A549 (cell line): ENCODE results near the gene SLC1A2.

Experiments used
- EHMT2 ChIP-seq: fragments of 200-600 bp; sonication (generic); IDR thresholded peaks from 2 replicates; pipeline ENCODE4 v1.6.1; 2016; ENCODE audit warnings: antibody characterized with exemption, low read depth, mild to moderate bottlenecking, moderate library complexity
- EP300 ChIP-seq, 2 experiments: fragments of >200 bp; sonication (Bioruptor Twin); formaldehyde crosslinking; IDR thresholded peaks; 2 replicates in 1 of 2; 3 replicates in 1 of 2; pipeline ENCODE4 v1.6.1; 2016 to 2017
- FOSB ChIP-seq: fragments of 250-450 bp; sonication (Bioruptor Pico); IDR thresholded peaks from 2 replicates; pipeline ENCODE4 v1.5.0; 2020; ENCODE audit warnings: mild to moderate bottlenecking, moderate library complexity
- HDAC2 ChIP-seq: fragments of 200-600 bp; sonication (generic); IDR thresholded peaks from 2 replicates; pipeline ENCODE4 v1.6.1; 2016
- POLR2A ChIP-seq: IDR thresholded peaks from 2 replicates; pipeline ENCODE4 v1.6.1; 2012; ENCODE audit warnings: mild to moderate bottlenecking, low read length
- RAD21 ChIP-seq, 2 experiments: fragments of >200 bp in 1 of 2; sonication (Bioruptor Twin) in 1 of 2; formaldehyde crosslinking in 1 of 2; IDR thresholded peaks in 1 of 2; conservative IDR thresholded peaks in 1 of 2; 2 replicates in 1 of 2; 3 replicates in 1 of 2; pipeline ENCODE4 v1.6.1; 2012 to 2018; ENCODE audit warnings: inconsistent platforms in 1 of 2
- RFX5 ChIP-seq: fragments of 450-650 bp; IDR thresholded peaks from 2 replicates; pipeline ENCODE4 v1.7.1; 2014; ENCODE audit warnings: antibody characterized with exemption, mild to moderate bottlenecking, moderate library complexity
- ZNF302 ChIP-seq: fragments of 250-450 bp; sonication (Bioruptor Pico); IDR thresholded peaks from 2 replicates; pipeline ENCODE4 v1.9.0; 2021; ENCODE audit warnings: inconsistent platforms, mild to moderate bottlenecking, moderate library complexity
- TF ChIP-seq, protein P1 (sequence below): fragments of >200 bp; sonication (Bioruptor Twin); formaldehyde crosslinking; IDR thresholded peaks from 3 replicates; pipeline ENCODE4 v1.5.1; 2016
- TF ChIP-seq, protein P2 (sequence below): fragments of 450-650 bp; IDR thresholded peaks from 2 replicates; pipeline ENCODE4 v1.6.1; 2014; ENCODE audit warnings: antibody characterized with exemption
- TF ChIP-seq, protein P3 (sequence below): fragments of 200-600 bp; sonication (generic); IDR thresholded peaks from 2 replicates; pipeline ENCODE4 v1.6.1; 2016; ENCODE audit warnings: antibody characterized with exemption, mild to moderate bottlenecking, moderate library complexity
- TF ChIP-seq, protein P4 (sequence below): IDR thresholded peaks from 2 replicates; pipeline ENCODE4 v1.6.1; 2012

DNA sequence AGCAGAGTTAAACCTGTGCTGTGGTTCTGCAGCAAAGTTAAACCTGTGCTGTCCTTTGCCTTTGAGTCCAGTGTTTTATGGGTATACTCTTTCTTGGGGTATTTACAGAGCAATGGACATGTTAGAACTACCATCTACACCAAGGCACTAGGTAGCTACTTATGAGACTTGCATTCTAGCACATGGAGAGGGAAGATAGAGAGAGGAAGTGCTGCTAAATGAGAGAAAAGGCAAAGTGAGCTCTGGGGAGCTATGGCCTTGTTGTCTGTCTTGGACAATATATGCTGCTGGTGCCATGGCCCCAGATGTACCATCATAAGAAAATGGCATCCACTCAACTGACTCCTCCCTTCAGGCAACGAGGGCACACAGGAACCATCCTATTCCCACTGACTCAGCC, 91.5 kb downstream of the SLC1A2 start:
- TF ChIP-seq, protein P1, sequence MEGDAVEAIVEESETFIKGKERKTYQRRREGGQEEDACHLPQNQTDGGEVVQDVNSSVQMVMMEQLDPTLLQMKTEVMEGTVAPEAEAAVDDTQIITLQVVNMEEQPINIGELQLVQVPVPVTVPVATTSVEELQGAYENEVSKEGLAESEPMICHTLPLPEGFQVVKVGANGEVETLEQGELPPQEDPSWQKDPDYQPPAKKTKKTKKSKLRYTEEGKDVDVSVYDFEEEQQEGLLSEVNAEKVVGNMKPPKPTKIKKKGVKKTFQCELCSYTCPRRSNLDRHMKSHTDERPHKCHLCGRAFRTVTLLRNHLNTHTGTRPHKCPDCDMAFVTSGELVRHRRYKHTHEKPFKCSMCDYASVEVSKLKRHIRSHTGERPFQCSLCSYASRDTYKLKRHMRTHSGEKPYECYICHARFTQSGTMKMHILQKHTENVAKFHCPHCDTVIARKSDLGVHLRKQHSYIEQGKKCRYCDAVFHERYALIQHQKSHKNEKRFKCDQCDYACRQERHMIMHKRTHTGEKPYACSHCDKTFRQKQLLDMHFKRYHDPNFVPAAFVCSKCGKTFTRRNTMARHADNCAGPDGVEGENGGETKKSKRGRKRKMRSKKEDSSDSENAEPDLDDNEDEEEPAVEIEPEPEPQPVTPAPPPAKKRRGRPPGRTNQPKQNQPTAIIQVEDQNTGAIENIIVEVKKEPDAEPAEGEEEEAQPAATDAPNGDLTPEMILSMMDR = no peak
- TF ChIP-seq, protein P2, sequence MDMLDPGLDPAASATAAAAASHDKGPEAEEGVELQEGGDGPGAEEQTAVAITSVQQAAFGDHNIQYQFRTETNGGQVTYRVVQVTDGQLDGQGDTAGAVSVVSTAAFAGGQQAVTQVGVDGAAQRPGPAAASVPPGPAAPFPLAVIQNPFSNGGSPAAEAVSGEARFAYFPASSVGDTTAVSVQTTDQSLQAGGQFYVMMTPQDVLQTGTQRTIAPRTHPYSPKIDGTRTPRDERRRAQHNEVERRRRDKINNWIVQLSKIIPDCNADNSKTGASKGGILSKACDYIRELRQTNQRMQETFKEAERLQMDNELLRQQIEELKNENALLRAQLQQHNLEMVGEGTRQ = no peak
- TF ChIP-seq, protein P3, sequence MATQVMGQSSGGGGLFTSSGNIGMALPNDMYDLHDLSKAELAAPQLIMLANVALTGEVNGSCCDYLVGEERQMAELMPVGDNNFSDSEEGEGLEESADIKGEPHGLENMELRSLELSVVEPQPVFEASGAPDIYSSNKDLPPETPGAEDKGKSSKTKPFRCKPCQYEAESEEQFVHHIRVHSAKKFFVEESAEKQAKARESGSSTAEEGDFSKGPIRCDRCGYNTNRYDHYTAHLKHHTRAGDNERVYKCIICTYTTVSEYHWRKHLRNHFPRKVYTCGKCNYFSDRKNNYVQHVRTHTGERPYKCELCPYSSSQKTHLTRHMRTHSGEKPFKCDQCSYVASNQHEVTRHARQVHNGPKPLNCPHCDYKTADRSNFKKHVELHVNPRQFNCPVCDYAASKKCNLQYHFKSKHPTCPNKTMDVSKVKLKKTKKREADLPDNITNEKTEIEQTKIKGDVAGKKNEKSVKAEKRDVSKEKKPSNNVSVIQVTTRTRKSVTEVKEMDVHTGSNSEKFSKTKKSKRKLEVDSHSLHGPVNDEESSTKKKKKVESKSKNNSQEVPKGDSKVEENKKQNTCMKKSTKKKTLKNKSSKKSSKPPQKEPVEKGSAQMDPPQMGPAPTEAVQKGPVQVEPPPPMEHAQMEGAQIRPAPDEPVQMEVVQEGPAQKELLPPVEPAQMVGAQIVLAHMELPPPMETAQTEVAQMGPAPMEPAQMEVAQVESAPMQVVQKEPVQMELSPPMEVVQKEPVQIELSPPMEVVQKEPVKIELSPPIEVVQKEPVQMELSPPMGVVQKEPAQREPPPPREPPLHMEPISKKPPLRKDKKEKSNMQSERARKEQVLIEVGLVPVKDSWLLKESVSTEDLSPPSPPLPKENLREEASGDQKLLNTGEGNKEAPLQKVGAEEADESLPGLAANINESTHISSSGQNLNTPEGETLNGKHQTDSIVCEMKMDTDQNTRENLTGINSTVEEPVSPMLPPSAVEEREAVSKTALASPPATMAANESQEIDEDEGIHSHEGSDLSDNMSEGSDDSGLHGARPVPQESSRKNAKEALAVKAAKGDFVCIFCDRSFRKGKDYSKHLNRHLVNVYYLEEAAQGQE = no peak
- TF ChIP-seq POLR2A = no peak
- TF ChIP-seq EP300 (IDR thresholded peaks at IDR 0.05) = no peak
- no peak for TF ChIP-seq RAD21 (conservative IDR thresholded peaks at IDR 0.05 in 1 of 2, IDR thresholded peaks at IDR 0.05 in 1 of 2)
- TF ChIP-seq, protein P4, sequence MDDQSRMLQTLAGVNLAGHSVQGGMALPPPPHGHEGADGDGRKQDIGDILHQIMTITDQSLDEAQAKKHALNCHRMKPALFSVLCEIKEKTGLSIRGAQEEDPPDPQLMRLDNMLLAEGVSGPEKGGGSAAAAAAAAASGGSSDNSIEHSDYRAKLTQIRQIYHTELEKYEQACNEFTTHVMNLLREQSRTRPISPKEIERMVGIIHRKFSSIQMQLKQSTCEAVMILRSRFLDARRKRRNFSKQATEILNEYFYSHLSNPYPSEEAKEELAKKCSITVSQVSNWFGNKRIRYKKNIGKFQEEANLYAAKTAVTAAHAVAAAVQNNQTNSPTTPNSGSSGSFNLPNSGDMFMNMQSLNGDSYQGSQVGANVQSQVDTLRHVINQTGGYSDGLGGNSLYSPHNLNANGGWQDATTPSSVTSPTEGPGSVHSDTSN = no peak
- no peak for TF ChIP-seq FOSB
- TF ChIP-seq HDAC2 = no peak
- TF ChIP-seq EHMT2 = no peak
- TF ChIP-seq RFX5 = no peak
- TF ChIP-seq ZNF302 (CRISPR knock-in tag) = no peak
